KMS-11 (cell line): Measurements from ENCODE around the gene LMCD1.

ENCODE experiments used
- H2AFZ ChIP-seq: fragments of 200-600 bp; sonication (generic); 2 replicates; pipeline ENCODE4 v1.6.1; 2016; ENCODE audit warnings: antibody characterized with exemption, mixed run types, low read depth
- H3K27ac ChIP-seq: fragments of 200-600 bp; sonication (generic); 2 replicates; pipeline ENCODE4 v1.6.1; 2016; ENCODE audit warnings: mild to moderate bottlenecking, mixed run types
- H3K27me3 ChIP-seq: fragments of 200-600 bp; sonication (generic); 2 replicates; pipeline ENCODE4 v1.6.1; 2017; ENCODE audit warnings: mild to moderate bottlenecking, low read depth, mixed run types, moderate library complexity; ENCODE audit not compliant: insufficient read depth
- H3K36me3 ChIP-seq: fragments of 200-600 bp; sonication (generic); 2 replicates; pipeline ENCODE4 v1.6.1; 2017; ENCODE audit warnings: mild to moderate bottlenecking, mixed run types; ENCODE audit not compliant: insufficient read depth
- H3K4me1 ChIP-seq: fragments of 200-600 bp; sonication (generic); 2 replicates; pipeline ENCODE4 v1.6.1; 2016; ENCODE audit warnings: mild to moderate bottlenecking, low read depth, mixed run types; ENCODE audit not compliant: poor library complexity, severe bottlenecking
- H3K4me2 ChIP-seq: fragments of 200-600 bp; sonication (generic); 2 replicates; pipeline ENCODE4 v1.7.0; 2016; ENCODE audit warnings: mild to moderate bottlenecking, mixed run types
- H3K4me3 ChIP-seq: fragments of 200-600 bp; sonication (generic); IDR thresholded peaks from 2 replicates; pipeline ENCODE4 v1.6.1; 2017; ENCODE audit warnings: low read depth, low read length, mixed read lengths; ENCODE audit not compliant: insufficient read depth
- H3K79me2 ChIP-seq: fragments of 200-600 bp; sonication (generic); 2 replicates; pipeline ENCODE4 v1.6.1; 2016; ENCODE audit warnings: low read depth, mixed run types; ENCODE audit not compliant: insufficient read depth
- H3K9ac ChIP-seq: fragments of 200-600 bp; sonication (generic); 2 replicates; pipeline ENCODE4 v1.6.1; 2016; ENCODE audit warnings: mild to moderate bottlenecking, mixed run types
- H4K20me1 ChIP-seq: fragments of 200-600 bp; sonication (generic); 2 replicates; pipeline ENCODE4 v1.6.1; 2016; ENCODE audit warnings: mild to moderate bottlenecking, mixed run types; ENCODE audit not compliant: insufficient read depth
- TF ChIP-seq, protein P1 (sequence below): fragments of 200-600 bp; sonication (generic); conservative IDR thresholded peaks from 2 replicates; pipeline ENCODE4 v1.6.1; 2017; ENCODE audit warnings: low read depth, mild to moderate bottlenecking, antibody characterized with exemption, low read length, moderate library complexity, mixed read lengths

Gene LMCD1

GRCh38 chr3:8519156-8519555, 17.5 kb downstream of the LMCD1 start:
- Histone ChIP-seq H3K9ac (no peak overlapping the region), H3K4me1 (no peaks in the 10 kb centered on the region), H3K79me2 (no peaks in the 10 kb centered on the region), H3K4me3 (no peak overlapping the region), H3K27me3 (no peaks in the 10 kb centered on the region), H3K27ac (no peak overlapping the region), H3K4me2 (no peak overlapping the region), H4K20me1 (no peaks in the 10 kb centered on the region), H2AFZ (no peak overlapping the region), H3K36me3 (no peaks in the 10 kb centered on the region)
- TF ChIP-seq, protein P1, sequence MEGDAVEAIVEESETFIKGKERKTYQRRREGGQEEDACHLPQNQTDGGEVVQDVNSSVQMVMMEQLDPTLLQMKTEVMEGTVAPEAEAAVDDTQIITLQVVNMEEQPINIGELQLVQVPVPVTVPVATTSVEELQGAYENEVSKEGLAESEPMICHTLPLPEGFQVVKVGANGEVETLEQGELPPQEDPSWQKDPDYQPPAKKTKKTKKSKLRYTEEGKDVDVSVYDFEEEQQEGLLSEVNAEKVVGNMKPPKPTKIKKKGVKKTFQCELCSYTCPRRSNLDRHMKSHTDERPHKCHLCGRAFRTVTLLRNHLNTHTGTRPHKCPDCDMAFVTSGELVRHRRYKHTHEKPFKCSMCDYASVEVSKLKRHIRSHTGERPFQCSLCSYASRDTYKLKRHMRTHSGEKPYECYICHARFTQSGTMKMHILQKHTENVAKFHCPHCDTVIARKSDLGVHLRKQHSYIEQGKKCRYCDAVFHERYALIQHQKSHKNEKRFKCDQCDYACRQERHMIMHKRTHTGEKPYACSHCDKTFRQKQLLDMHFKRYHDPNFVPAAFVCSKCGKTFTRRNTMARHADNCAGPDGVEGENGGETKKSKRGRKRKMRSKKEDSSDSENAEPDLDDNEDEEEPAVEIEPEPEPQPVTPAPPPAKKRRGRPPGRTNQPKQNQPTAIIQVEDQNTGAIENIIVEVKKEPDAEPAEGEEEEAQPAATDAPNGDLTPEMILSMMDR = no peak

GRCh38 chr3:8519774-8520448, 18.3 kb downstream of the LMCD1 start:
- H2AFZ ChIP-seq = no peak overlapping the region
- H3K4me1 ChIP-seq = no peaks in the 10 kb centered on the region
- no peak overlapping the region for H3K27ac ChIP-seq
- H3K27me3 ChIP-seq = no peaks in the 10 kb centered on the region
- H3K36me3 ChIP-seq = no peaks in the 10 kb centered on the region
- H3K9ac ChIP-seq = no peak overlapping the region
- no peak overlapping the region for H3K4me3 ChIP-seq
- H3K79me2 ChIP-seq = no peaks in the 10 kb centered on the region
- H4K20me1 ChIP-seq = no peaks in the 10 kb centered on the region
- TF ChIP-seq, protein P1 = no peak
- no peak overlapping the region for H3K4me2 ChIP-seq

- no peak overlapping the region for H3K4me3 ChIP-seq
- no peaks in the 10 kb centered on the region for H3K27me3 ChIP-seq
- H3K79me2 ChIP-seq = no peaks in the 10 kb centered on the region
- H3K36me3 ChIP-seq = no peaks in the 10 kb centered on the region
- H3K4me2 ChIP-seq = no peak overlapping the region
- TF ChIP-seq, protein P1 = no peak
- H3K27ac ChIP-seq = no peak overlapping the region
- no peak overlapping the region for H3K9ac ChIP-seq
- no peak overlapping the region for H2AFZ ChIP-seq
- H3K4me1 ChIP-seq = no peaks in the 10 kb centered on the region
- H4K20me1 ChIP-seq = no peaks in the 10 kb centered on the region
Measured at GRCh38 chr3:8520816-8521403, 19.3 kb downstream of the LMCD1 start.

- H3K27me3 ChIP-seq = no peaks in the 10 kb centered on the region
Measured at GRCh38 chr3:8523041-8523440, 21.4 kb downstream of the LMCD1 start.

More at GRCh38 chr3:8523041-8523440, 21.4 kb downstream of the LMCD1 start:
- no peak overlapping the region for H2AFZ ChIP-seq
- H3K79me2 ChIP-seq = no peaks in the 10 kb centered on the region
- no peaks in the 10 kb centered on the region for H3K36me3 ChIP-seq
- H3K9ac ChIP-seq = no peak overlapping the region
- no peaks in the 10 kb centered on the region for H4K20me1 ChIP-seq
- no peak overlapping the region for H3K4me3 ChIP-seq
- TF ChIP-seq, protein P1 = no peak
- H3K4me1 ChIP-seq = no peaks in the 10 kb centered on the region
- H3K4me2 ChIP-seq = no peak overlapping the region
- no peak overlapping the region for H3K27ac ChIP-seq
